Measurements from ENCODE around the gene SLC35D1. TPM values are rescaled to one million over a fixed set of nuclear protein-coding genes. Genes with fewer than 3 reads are reported as not detected.

The SLC35D1 gene
- total and polyA plus RNA-seq, 4 donors = 22.9 to 100 (median 29.5) TPM

DNA sequence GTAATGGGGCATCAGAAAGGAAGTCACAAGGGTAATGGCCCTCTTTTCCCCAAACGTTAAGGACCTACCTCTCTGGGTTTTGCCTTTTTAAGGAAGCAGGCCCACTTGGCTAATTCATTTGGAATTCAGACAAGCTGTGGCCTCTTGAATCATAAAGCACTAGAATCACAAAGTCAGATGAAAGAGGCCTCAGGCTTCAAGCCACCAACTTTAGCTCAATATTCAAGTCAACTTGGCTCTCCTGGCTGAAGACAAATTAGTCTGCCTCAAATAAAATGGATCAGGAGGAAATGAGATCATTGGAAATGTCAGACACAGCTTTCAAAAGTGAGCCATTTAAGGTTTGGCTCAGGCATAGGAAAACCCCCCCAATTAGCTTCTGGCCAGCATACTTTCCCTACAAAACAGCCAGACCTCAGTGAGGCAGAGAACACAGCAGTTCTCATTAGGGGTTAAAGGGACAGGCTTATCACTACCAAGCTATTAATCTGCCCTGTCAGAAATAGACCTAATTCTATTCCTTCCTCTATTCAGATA is 34.3 kb downstream of the SLC35D1 start:
- peak overlapping the region; percentile 21 to 26 for H3K27ac ChIP-seq (ENCODE audit: low read depth in 1 of 2, low read length in 2 of 2)
- no peak overlapping the region for H3K9ac ChIP-seq (ENCODE audit: low read depth in 1 of 2, low read length in 2 of 2)
- H3K9me3 ChIP-seq (ENCODE audit: control insufficient read depth in 4 of 4, low read length in 3 of 4) = no peaks in the 10 kb centered on the region
- 68% methylated on average over 1 of the region's 1 CpG for WGBS
- H3K4me3 ChIP-seq (ENCODE audit: low read depth in 1 of 3, low read length in 3 of 3) = no peak overlapping the region
- no peak for DNase-seq (ENCODE audit: low spot score)
- no peaks in the 10 kb centered on the region for H3K27me3 ChIP-seq (ENCODE audit: control insufficient read depth in 4 of 4, insufficient read depth in 4 of 4, low read length in 3 of 4)
- H3K36me3 ChIP-seq (ENCODE audit: control insufficient read depth in 4 of 4, insufficient read depth in 3 of 4, low read depth in 1 of 4, low read length in 3 of 4) = peaks cover 2 to 22% (median 17%) of the 10 kb centered on the region in 4 donors
- TF ChIP-seq GABPA (IDR thresholded peaks at IDR 0.05 in 1 of 2, conservative IDR thresholded peaks at IDR 0.05 in 1 of 2) (no peak), NR2F2 (IDR thresholded peaks at IDR 0.05) (peak; percentile 54)
- peaks cover 7 to 28% (median 21%) of the 10 kb centered on the region in 4 donors for H3K4me1 ChIP-seq (ENCODE audit: control insufficient read depth in 4 of 4, insufficient read depth in 4 of 4, low read length in 3 of 4)

DNA sequence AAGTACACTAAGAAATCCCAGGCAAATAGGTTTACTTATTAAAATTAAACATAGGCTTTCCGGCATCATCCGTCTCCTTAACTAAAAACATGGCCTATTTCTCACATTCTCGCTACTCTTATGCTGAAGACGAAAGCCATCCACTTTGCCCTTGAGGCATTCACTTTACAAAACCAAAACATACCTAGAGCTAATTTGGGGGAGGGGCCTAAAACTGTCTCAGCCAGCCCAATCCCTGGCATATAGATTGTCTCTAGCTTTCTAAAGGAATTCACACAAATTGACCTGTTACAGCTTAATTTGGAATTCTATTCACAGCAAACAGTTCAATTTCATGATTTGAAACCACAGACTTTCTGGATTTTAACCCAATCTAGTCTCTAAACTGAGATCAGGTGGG is 34.8 kb downstream of the SLC35D1 start:
- Histone ChIP-seq H3K27me3 (ENCODE audit: control insufficient read depth in 4 of 4, insufficient read depth in 4 of 4, low read length in 3 of 4) (no peaks in the 10 kb centered on the region), H3K27ac (ENCODE audit: low read depth in 1 of 2, low read length in 2 of 2) (peak overlapping the region in 1 of 2 donors; percentile 14), H3K36me3 (ENCODE audit: control insufficient read depth in 4 of 4, insufficient read depth in 3 of 4, low read depth in 1 of 4, low read length in 3 of 4) (peaks cover 2 to 22% (median 17%) of the 10 kb centered on the region in 4 donors), H3K9ac (ENCODE audit: low read depth in 1 of 2, low read length in 2 of 2) (no peak overlapping the region), H3K4me3 (ENCODE audit: low read depth in 1 of 3, low read length in 3 of 3) (no peak overlapping the region), H3K9me3 (ENCODE audit: control insufficient read depth in 4 of 4, low read length in 3 of 4) (no peaks in the 10 kb centered on the region), H3K4me1 (ENCODE audit: control insufficient read depth in 4 of 4, insufficient read depth in 4 of 4, low read length in 3 of 4) (peaks cover 7 to 26% (median 19%) of the 10 kb centered on the region in 4 donors)
- WGBS = 99% methylated on average over 4 of the region's 4 CpGs
- no peak for TF ChIP-seq HNF4G (IDR thresholded peaks at IDR 0.05)
- TF ChIP-seq, protein P1, sequence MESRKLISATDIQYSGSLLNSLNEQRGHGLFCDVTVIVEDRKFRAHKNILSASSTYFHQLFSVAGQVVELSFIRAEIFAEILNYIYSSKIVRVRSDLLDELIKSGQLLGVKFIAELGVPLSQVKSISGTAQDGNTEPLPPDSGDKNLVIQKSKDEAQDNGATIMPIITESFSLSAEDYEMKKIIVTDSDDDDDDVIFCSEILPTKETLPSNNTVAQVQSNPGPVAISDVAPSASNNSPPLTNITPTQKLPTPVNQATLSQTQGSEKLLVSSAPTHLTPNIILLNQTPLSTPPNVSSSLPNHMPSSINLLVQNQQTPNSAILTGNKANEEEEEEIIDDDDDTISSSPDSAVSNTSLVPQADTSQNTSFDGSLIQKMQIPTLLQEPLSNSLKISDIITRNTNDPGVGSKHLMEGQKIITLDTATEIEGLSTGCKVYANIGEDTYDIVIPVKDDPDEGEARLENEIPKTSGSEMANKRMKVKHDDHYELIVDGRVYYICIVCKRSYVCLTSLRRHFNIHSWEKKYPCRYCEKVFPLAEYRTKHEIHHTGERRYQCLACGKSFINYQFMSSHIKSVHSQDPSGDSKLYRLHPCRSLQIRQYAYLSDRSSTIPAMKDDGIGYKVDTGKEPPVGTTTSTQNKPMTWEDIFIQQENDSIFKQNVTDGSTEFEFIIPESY (IDR thresholded peaks at IDR 0.05) = no peak
- no peak for TF ChIP-seq SP1 (IDR thresholded peaks at IDR 0.05)
- no peak for TF ChIP-seq FOXA1 (IDR thresholded peaks at IDR 0.05)
- DNase-seq (ENCODE audit: low spot score) = no peak

DNA sequence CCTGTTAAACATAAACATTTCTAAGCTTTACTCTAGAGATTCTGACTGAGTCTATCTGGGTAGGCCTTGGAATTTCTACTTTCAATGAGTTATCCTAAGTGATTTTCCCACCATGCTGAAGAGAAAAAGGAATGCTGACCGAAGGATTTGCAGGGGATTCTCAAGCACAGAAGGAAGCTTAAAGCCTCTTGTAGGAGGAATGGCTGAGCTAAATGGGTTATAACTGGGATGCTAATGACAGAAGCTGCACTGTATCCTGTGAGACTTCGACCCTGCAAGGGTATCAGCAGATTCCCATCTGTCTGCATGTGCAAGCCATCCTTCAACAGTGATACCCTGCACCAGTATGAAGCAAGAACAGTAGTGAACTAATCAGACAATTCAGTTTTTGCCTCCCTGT is 35.4 kb downstream of the SLC35D1 start:
- H3K36me3 ChIP-seq (ENCODE audit: control insufficient read depth in 4 of 4, insufficient read depth in 3 of 4, low read depth in 1 of 4, low read length in 3 of 4) = peaks cover 2 to 25% (median 17%) of the 10 kb centered on the region in 4 donors
- TF ChIP-seq, protein P1 (IDR thresholded peaks at IDR 0.05) = no peak
- no peak for TF ChIP-seq JUND (IDR thresholded peaks at IDR 0.05)
- TF ChIP-seq, protein P2, sequence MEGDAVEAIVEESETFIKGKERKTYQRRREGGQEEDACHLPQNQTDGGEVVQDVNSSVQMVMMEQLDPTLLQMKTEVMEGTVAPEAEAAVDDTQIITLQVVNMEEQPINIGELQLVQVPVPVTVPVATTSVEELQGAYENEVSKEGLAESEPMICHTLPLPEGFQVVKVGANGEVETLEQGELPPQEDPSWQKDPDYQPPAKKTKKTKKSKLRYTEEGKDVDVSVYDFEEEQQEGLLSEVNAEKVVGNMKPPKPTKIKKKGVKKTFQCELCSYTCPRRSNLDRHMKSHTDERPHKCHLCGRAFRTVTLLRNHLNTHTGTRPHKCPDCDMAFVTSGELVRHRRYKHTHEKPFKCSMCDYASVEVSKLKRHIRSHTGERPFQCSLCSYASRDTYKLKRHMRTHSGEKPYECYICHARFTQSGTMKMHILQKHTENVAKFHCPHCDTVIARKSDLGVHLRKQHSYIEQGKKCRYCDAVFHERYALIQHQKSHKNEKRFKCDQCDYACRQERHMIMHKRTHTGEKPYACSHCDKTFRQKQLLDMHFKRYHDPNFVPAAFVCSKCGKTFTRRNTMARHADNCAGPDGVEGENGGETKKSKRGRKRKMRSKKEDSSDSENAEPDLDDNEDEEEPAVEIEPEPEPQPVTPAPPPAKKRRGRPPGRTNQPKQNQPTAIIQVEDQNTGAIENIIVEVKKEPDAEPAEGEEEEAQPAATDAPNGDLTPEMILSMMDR (IDR thresholded peaks at IDR 0.05; ENCODE audit: low read depth, low read length, missing input control) = no peak
- TF ChIP-seq YY1 (IDR thresholded peaks at IDR 0.05) = no peak
- no peak for TF ChIP-seq GABPA (IDR thresholded peaks at IDR 0.05 in 1 of 2, conservative IDR thresholded peaks at IDR 0.05 in 1 of 2)
- TF ChIP-seq, protein P3, sequence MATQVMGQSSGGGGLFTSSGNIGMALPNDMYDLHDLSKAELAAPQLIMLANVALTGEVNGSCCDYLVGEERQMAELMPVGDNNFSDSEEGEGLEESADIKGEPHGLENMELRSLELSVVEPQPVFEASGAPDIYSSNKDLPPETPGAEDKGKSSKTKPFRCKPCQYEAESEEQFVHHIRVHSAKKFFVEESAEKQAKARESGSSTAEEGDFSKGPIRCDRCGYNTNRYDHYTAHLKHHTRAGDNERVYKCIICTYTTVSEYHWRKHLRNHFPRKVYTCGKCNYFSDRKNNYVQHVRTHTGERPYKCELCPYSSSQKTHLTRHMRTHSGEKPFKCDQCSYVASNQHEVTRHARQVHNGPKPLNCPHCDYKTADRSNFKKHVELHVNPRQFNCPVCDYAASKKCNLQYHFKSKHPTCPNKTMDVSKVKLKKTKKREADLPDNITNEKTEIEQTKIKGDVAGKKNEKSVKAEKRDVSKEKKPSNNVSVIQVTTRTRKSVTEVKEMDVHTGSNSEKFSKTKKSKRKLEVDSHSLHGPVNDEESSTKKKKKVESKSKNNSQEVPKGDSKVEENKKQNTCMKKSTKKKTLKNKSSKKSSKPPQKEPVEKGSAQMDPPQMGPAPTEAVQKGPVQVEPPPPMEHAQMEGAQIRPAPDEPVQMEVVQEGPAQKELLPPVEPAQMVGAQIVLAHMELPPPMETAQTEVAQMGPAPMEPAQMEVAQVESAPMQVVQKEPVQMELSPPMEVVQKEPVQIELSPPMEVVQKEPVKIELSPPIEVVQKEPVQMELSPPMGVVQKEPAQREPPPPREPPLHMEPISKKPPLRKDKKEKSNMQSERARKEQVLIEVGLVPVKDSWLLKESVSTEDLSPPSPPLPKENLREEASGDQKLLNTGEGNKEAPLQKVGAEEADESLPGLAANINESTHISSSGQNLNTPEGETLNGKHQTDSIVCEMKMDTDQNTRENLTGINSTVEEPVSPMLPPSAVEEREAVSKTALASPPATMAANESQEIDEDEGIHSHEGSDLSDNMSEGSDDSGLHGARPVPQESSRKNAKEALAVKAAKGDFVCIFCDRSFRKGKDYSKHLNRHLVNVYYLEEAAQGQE (IDR thresholded peaks at IDR 0.05) = no peak
- no peak for DNase-seq (ENCODE audit: low spot score)
- H3K27ac ChIP-seq (ENCODE audit: low read depth in 1 of 2, low read length in 2 of 2) = no peak overlapping the region
- WGBS = 92% methylated on average over 2 of the region's 2 CpGs
- H3K4me1 ChIP-seq (ENCODE audit: control insufficient read depth in 4 of 4, insufficient read depth in 4 of 4, low read length in 3 of 4) = peaks cover 7 to 24% (median 19%) of the 10 kb centered on the region in 4 donors
- H3K9ac ChIP-seq (ENCODE audit: low read depth in 1 of 2, low read length in 2 of 2) = no peak overlapping the region
- H3K9me3 ChIP-seq (ENCODE audit: control insufficient read depth in 4 of 4, low read length in 3 of 4) = no peaks in the 10 kb centered on the region
- no peaks in the 10 kb centered on the region for H3K27me3 ChIP-seq (ENCODE audit: control insufficient read depth in 4 of 4, insufficient read depth in 4 of 4, low read length in 3 of 4)
- H3K4me3 ChIP-seq (ENCODE audit: low read depth in 1 of 3, low read length in 3 of 3) = no peak overlapping the region

All from liver (tissue), 9 donors.